GM12892 (cell line): ENCODE measurements around the gene CCDC190.
"Not testable (repeated sequence)": the region's sequence is repeated elsewhere in the genome, so short reads cannot be mapped to it uniquely, and the experiment has no call there.

ENCODE experiments used
- POLR2A ChIP-seq: IDR thresholded peaks from 2 replicates; pipeline ENCODE4 v1.6.1; 2011; ENCODE audit warnings: low read depth, low read length, control low read depth
- POLR2AphosphoS5 ChIP-seq: IDR thresholded peaks from 2 replicates; pipeline ENCODE4 v1.6.1; 2011; ENCODE audit warnings: low read depth, low read length, control low read depth

DNA sequence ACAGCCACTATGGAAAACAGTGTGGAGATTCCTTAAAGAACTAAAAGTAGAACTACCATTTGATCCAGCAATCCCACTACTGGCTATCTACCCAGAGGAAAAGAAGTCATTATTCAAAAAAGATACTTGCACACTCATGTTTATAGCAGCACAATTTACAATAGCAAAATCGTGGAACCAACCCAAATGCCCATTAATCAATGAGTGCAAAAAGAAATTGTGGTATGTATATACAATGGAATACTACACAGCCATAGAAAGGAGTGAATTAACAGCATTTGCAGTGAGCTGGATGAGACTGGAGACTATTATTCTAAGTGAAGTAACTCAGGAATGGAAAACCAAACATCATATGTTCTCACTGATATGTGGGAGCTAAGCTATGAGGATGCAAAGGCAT is 10.4 kb upstream of the CCDC190 start:
- TF ChIP-seq POLR2A, POLR2AphosphoS5: not testable (repeated sequence)
